ENCODE data around the gene TRIM47. TPM values are rescaled to one million over a fixed set of nuclear protein-coding genes. Genes with fewer than 3 reads are reported as not detected.

The TRIM47 gene
- total and polyA plus RNA-seq, 4 donors = 6.9 to 18.5 (median 13.8) TPM

DNA sequence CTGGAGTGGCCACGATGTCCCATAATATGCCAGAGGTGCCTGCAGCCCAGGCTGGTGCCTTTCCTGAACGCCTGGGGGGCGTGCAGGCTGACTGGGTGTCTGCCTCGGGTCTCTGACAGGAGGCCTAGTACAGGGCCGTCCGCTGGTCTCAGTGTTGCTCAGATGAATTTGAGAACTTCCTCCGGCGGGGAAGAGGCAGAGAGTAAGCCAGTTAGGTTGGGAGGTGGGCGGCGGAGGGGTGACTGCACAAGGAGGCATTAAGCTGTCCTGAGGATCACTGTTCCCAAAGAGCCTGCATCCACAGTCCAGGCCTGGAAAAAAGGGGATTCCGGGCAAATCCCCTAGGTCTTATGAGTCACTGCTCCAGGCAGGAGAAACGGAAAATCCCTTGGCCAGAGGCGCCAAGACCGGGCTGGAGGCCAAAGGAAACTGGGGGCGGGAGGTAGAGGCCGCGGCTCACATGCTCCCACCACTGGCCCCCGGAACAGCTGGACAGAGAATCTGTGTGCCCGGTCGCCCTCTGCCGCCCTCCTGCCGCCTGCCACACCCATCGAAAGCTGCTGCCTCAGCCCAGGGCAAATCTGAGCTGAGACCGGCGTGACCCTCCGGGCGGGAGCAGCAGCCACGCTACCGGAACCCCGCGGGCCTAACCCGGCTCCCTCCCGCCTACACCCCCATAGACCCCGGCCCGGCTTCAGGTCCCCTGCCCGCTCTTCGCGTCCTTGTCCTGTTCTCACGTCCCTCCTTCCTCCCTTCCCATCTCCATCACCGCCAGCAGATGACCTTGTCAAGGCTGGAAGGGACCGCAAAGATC lies 1.2 kb downstream of the TRIM47 start:
- Histone ChIP-seq H3K9ac (ENCODE audit: low read depth in 1 of 2, low read length in 2 of 2) (peak overlapping the region; percentile 9 to 52), H3K36me3 (ENCODE audit: control insufficient read depth in 4 of 4, insufficient read depth in 3 of 4, low read depth in 1 of 4, low read length in 3 of 4) (peaks cover 0 to 7% (median 3%) of the 10 kb centered on the region in 4 donors), H3K4me1 (ENCODE audit: control insufficient read depth in 4 of 4, insufficient read depth in 4 of 4, low read length in 3 of 4) (peaks cover 12 to 39% (median 23%) of the 10 kb centered on the region in 4 donors), H3K9me3 (ENCODE audit: control insufficient read depth in 4 of 4, low read length in 3 of 4) (no peaks in the 10 kb centered on the region), H3K27ac (ENCODE audit: low read depth in 1 of 2, low read length in 2 of 2) (peak overlapping the region; percentile 80 to 95), H3K27me3 (ENCODE audit: control insufficient read depth in 4 of 4, insufficient read depth in 4 of 4, low read length in 3 of 4) (no peaks in the 10 kb centered on the region), H3K4me3 (ENCODE audit: low read depth in 1 of 3, low read length in 3 of 3) (peak overlapping the region; percentile 29 to 69 (median 55))
- 14% methylated on average over 41 of the region's 41 CpGs for whole genome bisulfite sequencing
- peak; percentile 51 for DNase-seq (ENCODE audit: low spot score)
- TF ChIP-seq, protein P1, sequence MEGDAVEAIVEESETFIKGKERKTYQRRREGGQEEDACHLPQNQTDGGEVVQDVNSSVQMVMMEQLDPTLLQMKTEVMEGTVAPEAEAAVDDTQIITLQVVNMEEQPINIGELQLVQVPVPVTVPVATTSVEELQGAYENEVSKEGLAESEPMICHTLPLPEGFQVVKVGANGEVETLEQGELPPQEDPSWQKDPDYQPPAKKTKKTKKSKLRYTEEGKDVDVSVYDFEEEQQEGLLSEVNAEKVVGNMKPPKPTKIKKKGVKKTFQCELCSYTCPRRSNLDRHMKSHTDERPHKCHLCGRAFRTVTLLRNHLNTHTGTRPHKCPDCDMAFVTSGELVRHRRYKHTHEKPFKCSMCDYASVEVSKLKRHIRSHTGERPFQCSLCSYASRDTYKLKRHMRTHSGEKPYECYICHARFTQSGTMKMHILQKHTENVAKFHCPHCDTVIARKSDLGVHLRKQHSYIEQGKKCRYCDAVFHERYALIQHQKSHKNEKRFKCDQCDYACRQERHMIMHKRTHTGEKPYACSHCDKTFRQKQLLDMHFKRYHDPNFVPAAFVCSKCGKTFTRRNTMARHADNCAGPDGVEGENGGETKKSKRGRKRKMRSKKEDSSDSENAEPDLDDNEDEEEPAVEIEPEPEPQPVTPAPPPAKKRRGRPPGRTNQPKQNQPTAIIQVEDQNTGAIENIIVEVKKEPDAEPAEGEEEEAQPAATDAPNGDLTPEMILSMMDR (IDR thresholded peaks at IDR 0.05; ENCODE audit: low read depth, low read length, missing input control) = peak; percentile 9
- TF ChIP-seq FOXA2 (IDR thresholded peaks at IDR 0.05) = no peak
- TF ChIP-seq JUND (IDR thresholded peaks at IDR 0.05) = peak; percentile 86 to 90
- peak in 1 of 2 donors; percentile 36 for TF ChIP-seq RAD21 (IDR thresholded peaks at IDR 0.05)
- TF ChIP-seq, protein P2, sequence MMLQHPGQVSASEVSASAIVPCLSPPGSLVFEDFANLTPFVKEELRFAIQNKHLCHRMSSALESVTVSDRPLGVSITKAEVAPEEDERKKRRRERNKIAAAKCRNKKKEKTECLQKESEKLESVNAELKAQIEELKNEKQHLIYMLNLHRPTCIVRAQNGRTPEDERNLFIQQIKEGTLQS (IDR thresholded peaks at IDR 0.05) = peak; percentile 65
- TF ChIP-seq, protein P3, sequence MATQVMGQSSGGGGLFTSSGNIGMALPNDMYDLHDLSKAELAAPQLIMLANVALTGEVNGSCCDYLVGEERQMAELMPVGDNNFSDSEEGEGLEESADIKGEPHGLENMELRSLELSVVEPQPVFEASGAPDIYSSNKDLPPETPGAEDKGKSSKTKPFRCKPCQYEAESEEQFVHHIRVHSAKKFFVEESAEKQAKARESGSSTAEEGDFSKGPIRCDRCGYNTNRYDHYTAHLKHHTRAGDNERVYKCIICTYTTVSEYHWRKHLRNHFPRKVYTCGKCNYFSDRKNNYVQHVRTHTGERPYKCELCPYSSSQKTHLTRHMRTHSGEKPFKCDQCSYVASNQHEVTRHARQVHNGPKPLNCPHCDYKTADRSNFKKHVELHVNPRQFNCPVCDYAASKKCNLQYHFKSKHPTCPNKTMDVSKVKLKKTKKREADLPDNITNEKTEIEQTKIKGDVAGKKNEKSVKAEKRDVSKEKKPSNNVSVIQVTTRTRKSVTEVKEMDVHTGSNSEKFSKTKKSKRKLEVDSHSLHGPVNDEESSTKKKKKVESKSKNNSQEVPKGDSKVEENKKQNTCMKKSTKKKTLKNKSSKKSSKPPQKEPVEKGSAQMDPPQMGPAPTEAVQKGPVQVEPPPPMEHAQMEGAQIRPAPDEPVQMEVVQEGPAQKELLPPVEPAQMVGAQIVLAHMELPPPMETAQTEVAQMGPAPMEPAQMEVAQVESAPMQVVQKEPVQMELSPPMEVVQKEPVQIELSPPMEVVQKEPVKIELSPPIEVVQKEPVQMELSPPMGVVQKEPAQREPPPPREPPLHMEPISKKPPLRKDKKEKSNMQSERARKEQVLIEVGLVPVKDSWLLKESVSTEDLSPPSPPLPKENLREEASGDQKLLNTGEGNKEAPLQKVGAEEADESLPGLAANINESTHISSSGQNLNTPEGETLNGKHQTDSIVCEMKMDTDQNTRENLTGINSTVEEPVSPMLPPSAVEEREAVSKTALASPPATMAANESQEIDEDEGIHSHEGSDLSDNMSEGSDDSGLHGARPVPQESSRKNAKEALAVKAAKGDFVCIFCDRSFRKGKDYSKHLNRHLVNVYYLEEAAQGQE (IDR thresholded peaks at IDR 0.05) = peak; percentile 24
- no peak for TF ChIP-seq YY1 (IDR thresholded peaks at IDR 0.05)
- TF ChIP-seq HNF4G (IDR thresholded peaks at IDR 0.05) = no peak
- TF ChIP-seq GABPA (IDR thresholded peaks at IDR 0.05 in 1 of 2, conservative IDR thresholded peaks at IDR 0.05 in 1 of 2) = no peak
- TF ChIP-seq RXRA (IDR thresholded peaks at IDR 0.05) = peak in 1 of 2 donors; percentile 23
- no peak for TF ChIP-seq FOXA1 (IDR thresholded peaks at IDR 0.05)
- TF ChIP-seq, protein P4, sequence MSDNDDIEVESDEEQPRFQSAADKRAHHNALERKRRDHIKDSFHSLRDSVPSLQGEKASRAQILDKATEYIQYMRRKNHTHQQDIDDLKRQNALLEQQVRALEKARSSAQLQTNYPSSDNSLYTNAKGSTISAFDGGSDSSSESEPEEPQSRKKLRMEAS (IDR thresholded peaks at IDR 0.05) = peak; percentile 7
- peak; percentile 71 for TF ChIP-seq NR2F2 (IDR thresholded peaks at IDR 0.05)
- TF ChIP-seq, protein P5, sequence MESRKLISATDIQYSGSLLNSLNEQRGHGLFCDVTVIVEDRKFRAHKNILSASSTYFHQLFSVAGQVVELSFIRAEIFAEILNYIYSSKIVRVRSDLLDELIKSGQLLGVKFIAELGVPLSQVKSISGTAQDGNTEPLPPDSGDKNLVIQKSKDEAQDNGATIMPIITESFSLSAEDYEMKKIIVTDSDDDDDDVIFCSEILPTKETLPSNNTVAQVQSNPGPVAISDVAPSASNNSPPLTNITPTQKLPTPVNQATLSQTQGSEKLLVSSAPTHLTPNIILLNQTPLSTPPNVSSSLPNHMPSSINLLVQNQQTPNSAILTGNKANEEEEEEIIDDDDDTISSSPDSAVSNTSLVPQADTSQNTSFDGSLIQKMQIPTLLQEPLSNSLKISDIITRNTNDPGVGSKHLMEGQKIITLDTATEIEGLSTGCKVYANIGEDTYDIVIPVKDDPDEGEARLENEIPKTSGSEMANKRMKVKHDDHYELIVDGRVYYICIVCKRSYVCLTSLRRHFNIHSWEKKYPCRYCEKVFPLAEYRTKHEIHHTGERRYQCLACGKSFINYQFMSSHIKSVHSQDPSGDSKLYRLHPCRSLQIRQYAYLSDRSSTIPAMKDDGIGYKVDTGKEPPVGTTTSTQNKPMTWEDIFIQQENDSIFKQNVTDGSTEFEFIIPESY (IDR thresholded peaks at IDR 0.05) = no peak
- no peak for TF ChIP-seq TAF1 (conservative IDR thresholded peaks at IDR 0.05)
